ENCODE results near the gene B4GALNT4. TPM values are rescaled to one million over a fixed set of nuclear protein-coding genes. Genes with fewer than 3 reads are reported as not detected.

The B4GALNT4 gene
- total and polyA plus RNA-seq, 2 of the 8 experiments (the other 6 are each of a cell fraction or from before 2014, with no cell fraction given), result 40.9 to 76.3 TPM

DNA sequence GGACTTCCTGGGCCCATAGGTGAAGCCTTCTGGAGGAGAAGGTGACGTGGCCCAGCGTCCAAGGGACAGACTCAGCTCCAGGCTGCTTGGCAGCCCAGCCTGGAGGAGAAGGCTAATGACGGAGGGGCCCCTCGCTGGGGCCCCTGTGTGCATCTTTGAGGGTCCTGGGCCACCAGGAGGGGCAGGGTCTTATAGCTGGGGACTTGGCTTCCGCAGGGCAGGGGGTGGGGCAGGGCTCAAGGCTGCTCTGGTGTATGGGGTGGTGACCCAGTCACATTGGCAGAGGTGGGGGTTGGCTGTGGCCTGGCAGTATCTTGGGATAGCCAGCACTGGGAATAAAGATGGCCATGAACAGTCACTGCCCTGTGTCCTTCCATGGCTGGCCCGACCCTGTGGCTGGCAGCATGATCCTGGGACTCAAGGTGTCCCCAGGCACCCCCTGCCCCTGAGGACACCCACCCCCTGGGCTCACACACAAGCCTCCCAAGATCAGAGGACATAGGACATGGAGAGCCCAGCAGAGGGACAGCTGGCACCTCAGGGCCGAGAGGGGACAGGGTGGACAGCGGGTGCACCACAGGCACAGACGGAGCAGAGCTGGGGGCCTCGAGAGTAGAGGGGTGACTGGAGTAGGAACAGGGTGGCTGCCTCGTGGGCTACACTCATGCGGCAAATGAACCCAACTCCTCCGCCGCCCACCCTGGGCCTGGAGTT is 35.4 kb downstream of the B4GALNT4 start (continued):
- no peak for TF ChIP-seq NANOG (IDR thresholded peaks at IDR 0.05; ENCODE audit: insufficient read depth, low read depth, low read length, poor library complexity, severe bottlenecking)

Data from H1 (cell line).